Mesenchymal stem cell (in vitro differentiated cells and primary cell): ENCODE results near the gene ZFAND2A.

Source experiments
- DNase-seq: peaks from one replicate; pipeline ENCODE4 v3.0.0-alpha.2; 2013
- H2AFZ ChIP-seq: one replicate; pipeline ENCODE4 v1.6.1; 2013; ENCODE audit warnings: low read depth, mild to moderate bottlenecking, control low read depth, inconsistent platforms, low read length, moderate library complexity
- H2AK5ac ChIP-seq: 2 replicates; pipeline ENCODE4 v1.6.1; 2013; ENCODE audit warnings: low read length, moderate library complexity, mild to moderate bottlenecking, inconsistent platforms; ENCODE audit not compliant: severe bottlenecking
- H2BK120ac ChIP-seq: one replicate; pipeline ENCODE4 v1.6.1; 2013; ENCODE audit warnings: low read depth, mild to moderate bottlenecking, inconsistent platforms, low read length, moderate library complexity
- H2BK12ac ChIP-seq, 2 experiments: one replicate each; pipeline ENCODE4 v1.6.1; 2013; ENCODE audit warnings: inconsistent platforms in 2 of 2, low read length in 2 of 2, mild to moderate bottlenecking in 2 of 2, moderate library complexity in 2 of 2, control low read depth in 1 of 2
- H2BK15ac ChIP-seq: one replicate; pipeline ENCODE4 v1.6.1; 2013; ENCODE audit warnings: mild to moderate bottlenecking, low read depth, inconsistent platforms; ENCODE audit not compliant: poor library complexity, severe bottlenecking
- H2BK5ac ChIP-seq: 2 replicates; pipeline ENCODE4 v1.6.1; 2013; ENCODE audit warnings: low read depth, mild to moderate bottlenecking, low read length, control low read depth, inconsistent platforms; ENCODE audit not compliant: poor library complexity, severe bottlenecking
- H3K14ac ChIP-seq, 2 experiments: one replicate each; pipeline ENCODE4 v1.6.1; 2013; ENCODE audit warnings: inconsistent platforms in 2 of 2, low read length in 2 of 2, control low read depth in 1 of 2, mild to moderate bottlenecking in 1 of 2, moderate library complexity in 1 of 2
- H3K18ac ChIP-seq, 2 experiments: one replicate each; pipeline ENCODE4 v1.6.1; 2013; ENCODE audit warnings: inconsistent platforms in 2 of 2, low read length in 2 of 2, control low read depth in 1 of 2, low read depth in 1 of 2, mild to moderate bottlenecking in 1 of 2
- H3K23ac ChIP-seq, 2 experiments: one replicate each; pipeline ENCODE4 v1.6.1; 2013; ENCODE audit warnings: inconsistent platforms in 2 of 2, low read length in 2 of 2, mild to moderate bottlenecking in 2 of 2, moderate library complexity in 2 of 2, control low read depth in 1 of 2
- H3K27ac ChIP-seq: 2 replicates; pipeline ENCODE4 v1.5.1; 2013; ENCODE audit warnings: mild to moderate bottlenecking, moderate library complexity, low read length, control low read depth, inconsistent platforms; ENCODE audit not compliant: poor library complexity, severe bottlenecking
- H3K27me3 ChIP-seq, 2 experiments: 2 replicates each; pipeline versions ENCODE4 v1.6.1 to v1.7.0; 2013; ENCODE audit warnings: low read length in 2 of 2, mild to moderate bottlenecking in 2 of 2, moderate library complexity in 2 of 2, control low read depth in 1 of 2, inconsistent platforms in 1 of 2; ENCODE audit not compliant: control insufficient read depth in 1 of 2, insufficient read depth in 1 of 2
- H3K36me3 ChIP-seq, 2 experiments: 2 replicates each; pipeline versions ENCODE4 v1.6.1 to v1.7.0; 2013; ENCODE audit warnings: low read length in 2 of 2, control low read depth in 1 of 2, inconsistent platforms in 1 of 2, low read depth in 1 of 2, mild to moderate bottlenecking in 1 of 2; ENCODE audit not compliant: insufficient read depth in 2 of 2, control insufficient read depth in 1 of 2
- H3K4ac ChIP-seq, 2 experiments: one replicate each; pipeline ENCODE4 v1.6.1; 2013; ENCODE audit warnings: inconsistent platforms in 2 of 2, low read length in 2 of 2, mild to moderate bottlenecking in 2 of 2, moderate library complexity in 2 of 2, control low read depth in 1 of 2, low read depth in 1 of 2
- H3K4me1 ChIP-seq: 2 replicates; pipeline ENCODE4 v1.6.1; 2013; ENCODE audit warnings: low read depth, low read length, control low read depth; ENCODE audit not compliant: control insufficient read depth, insufficient read depth
- H3K4me2 ChIP-seq: 2 replicates; pipeline ENCODE4 v1.6.1; 2013; ENCODE audit warnings: low read length, mild to moderate bottlenecking, inconsistent platforms; ENCODE audit not compliant: poor library complexity, severe bottlenecking
- H3K4me3 ChIP-seq, 2 experiments: 2 replicates each; pipeline versions ENCODE4 v1.5.1 to v1.7.0; 2013; ENCODE audit warnings: low read length in 2 of 2, mild to moderate bottlenecking in 2 of 2, control low read depth in 1 of 2, low read depth in 1 of 2; ENCODE audit not compliant: insufficient read depth in 1 of 2
- H3K79me1 ChIP-seq: replicated peaks from 2 replicates; pipeline ENCODE4 v1.6.1; 2013; ENCODE audit warnings: mild to moderate bottlenecking, control low read depth, low read length, inconsistent platforms; ENCODE audit not compliant: poor library complexity, severe bottlenecking
- H3K9ac ChIP-seq: 2 replicates; pipeline ENCODE4 v1.7.0; 2013; ENCODE audit warnings: mild to moderate bottlenecking, low read length, moderate library complexity
- H3K9me3 ChIP-seq: 2 replicates; pipeline ENCODE4 v1.7.0; 2013; ENCODE audit warnings: mild to moderate bottlenecking, low read length; ENCODE audit not compliant: control insufficient read depth
- H4K8ac ChIP-seq: one replicate; pipeline ENCODE4 v1.6.1; 2013; ENCODE audit warnings: inconsistent platforms, mild to moderate bottlenecking, low read length, moderate library complexity
- H4K91ac ChIP-seq: one replicate; pipeline ENCODE4 v1.6.1; 2013; ENCODE audit warnings: mild to moderate bottlenecking, low read length, inconsistent platforms
- WGBS: methylation state at CpG from one replicate; pipeline ENCODE4 v1.1.7; 2013; ENCODE audit warnings: mixed read lengths; 5-methylcytosine and 5-hydroxymethylcytosine counted together

Gene ZFAND2A

GRCh38 chr7:1189986-1190772 lies 30.2 kb upstream of the ZFAND2A start:
- H3K4me1 ChIP-seq = peaks cover 5% of the 10 kb centered on the region
- H2BK5ac ChIP-seq = no peak overlapping the region
- no peaks in the 10 kb centered on the region for H3K79me1 ChIP-seq
- no peak overlapping the region for H2BK12ac ChIP-seq
- WGBS = 95% methylated on average over 10 of the region's 10 CpGs
- H3K27me3 ChIP-seq = peaks cover 30 to 63% of the 10 kb centered on the region in 2 experiments
- H2BK120ac ChIP-seq = no peak overlapping the region
- no peak overlapping the region for H3K27ac ChIP-seq
- DNase-seq = no peak
- no peak overlapping the region for H2AFZ ChIP-seq
- H3K14ac ChIP-seq = no peak overlapping the region
- no peak overlapping the region for H4K91ac ChIP-seq
- H4K8ac ChIP-seq = no peak overlapping the region
- no peaks in the 10 kb centered on the region for H3K36me3 ChIP-seq
- no peak overlapping the region for H3K9ac ChIP-seq
- H3K4me3 ChIP-seq = no peak overlapping the region
- no peak overlapping the region for H2BK15ac ChIP-seq
- no peak overlapping the region for H3K4ac ChIP-seq
- H3K23ac ChIP-seq = no peak overlapping the region
- no peak overlapping the region for H3K18ac ChIP-seq
- no peak overlapping the region for H3K4me2 ChIP-seq
- H2AK5ac ChIP-seq = no peak overlapping the region
- H3K9me3 ChIP-seq = no peaks in the 10 kb centered on the region

GRCh38 chr7:1188720-1189294 lies 28.8 kb upstream of the ZFAND2A start:
- Histone ChIP-seq H2AK5ac (no peak overlapping the region), H3K23ac (no peak overlapping the region), H3K36me3 (no peaks in the 10 kb centered on the region), H3K4me3 (no peak overlapping the region), H3K4me2 (no peak overlapping the region), H3K9ac (no peak overlapping the region), H2BK120ac (no peak overlapping the region), H2BK5ac (no peak overlapping the region), H3K27me3 (peaks cover 30 to 56% of the 10 kb centered on the region in 2 experiments), H4K91ac (no peak overlapping the region), H3K4ac (no peak overlapping the region), H3K79me1 (no peaks in the 10 kb centered on the region), H3K4me1 (peaks cover 5% of the 10 kb centered on the region), H3K9me3 (no peaks in the 10 kb centered on the region), H2AFZ (no peak overlapping the region), H2BK15ac (no peak overlapping the region), H4K8ac (no peak overlapping the region), H3K14ac (no peak overlapping the region), H3K27ac (no peak overlapping the region), H3K18ac (no peak overlapping the region), H2BK12ac (no peak overlapping the region)
- 92% methylated on average over 6 of the region's 6 CpGs for WGBS
- no peak for DNase-seq

- WGBS = 87% methylated on average over 11 of the region's 11 CpGs
- Histone ChIP-seq H3K9me3 (no peaks in the 10 kb centered on the region), H3K4ac (no peak overlapping the region), H3K27me3 (peaks cover 30 to 50% of the 10 kb centered on the region in 2 experiments), H2AFZ (no peak overlapping the region), H3K18ac (no peak overlapping the region), H2BK120ac (no peak overlapping the region), H2BK12ac (no peak overlapping the region), H3K79me1 (no peaks in the 10 kb centered on the region), H3K36me3 (no peaks in the 10 kb centered on the region), H4K8ac (no peak overlapping the region), H3K14ac (no peak overlapping the region), H3K23ac (no peak overlapping the region), H3K4me3 (no peak overlapping the region), H3K9ac (no peak overlapping the region), H3K4me2 (no peak overlapping the region), H4K91ac (no peak overlapping the region), H3K4me1 (peaks cover 5% of the 10 kb centered on the region), H2BK5ac (no peak overlapping the region), H2BK15ac (no peak overlapping the region), H2AK5ac (no peak overlapping the region), H3K27ac (no peak overlapping the region)
- no peak for DNase-seq
Measured at GRCh38 chr7:1187127-1187526, 27.1 kb upstream of the ZFAND2A start.

GRCh38 chr7:1181640-1182039 lies 21.6 kb upstream of the ZFAND2A start:
- no peak overlapping the region for H3K9ac ChIP-seq
- no peak overlapping the region for H3K23ac ChIP-seq
- H2BK5ac ChIP-seq = no peak overlapping the region
- H2BK120ac ChIP-seq = no peak overlapping the region
- no peak overlapping the region for H2AK5ac ChIP-seq
- H3K14ac ChIP-seq = no peak overlapping the region
- peaks cover 18 to 50% of the 10 kb centered on the region in 2 experiments for H3K27me3 ChIP-seq
- no peak overlapping the region for H3K18ac ChIP-seq
- H4K8ac ChIP-seq = no peak overlapping the region
- no peak overlapping the region for H3K4me2 ChIP-seq
- no peak overlapping the region for H3K4ac ChIP-seq
- WGBS = 87% methylated on average over 8 of the region's 12 CpGs
- H2AFZ ChIP-seq = no peak overlapping the region
- no peaks in the 10 kb centered on the region for H3K79me1 ChIP-seq
- H3K4me1 ChIP-seq = peaks cover 7% of the 10 kb centered on the region
- H4K91ac ChIP-seq = no peak overlapping the region
- H3K9me3 ChIP-seq = no peaks in the 10 kb centered on the region
- no peak overlapping the region for H2BK12ac ChIP-seq
- no peak overlapping the region for H3K4me3 ChIP-seq
- no peak for DNase-seq
- H2BK15ac ChIP-seq = no peak overlapping the region
- H3K36me3 ChIP-seq = no peaks in the 10 kb centered on the region
- H3K27ac ChIP-seq = no peak overlapping the region
